ENCODE results near the gene CHMP2B. TPM values are rescaled to one million over a fixed set of nuclear protein-coding genes. Genes with fewer than 3 reads are reported as not detected.

The CHMP2B gene
- total and polyA plus RNA-seq, 2 of the 8 experiments (the other 6 are each of a cell fraction or from before 2014, with no cell fraction given) = 14.0 to 56.5 TPM

DNA sequence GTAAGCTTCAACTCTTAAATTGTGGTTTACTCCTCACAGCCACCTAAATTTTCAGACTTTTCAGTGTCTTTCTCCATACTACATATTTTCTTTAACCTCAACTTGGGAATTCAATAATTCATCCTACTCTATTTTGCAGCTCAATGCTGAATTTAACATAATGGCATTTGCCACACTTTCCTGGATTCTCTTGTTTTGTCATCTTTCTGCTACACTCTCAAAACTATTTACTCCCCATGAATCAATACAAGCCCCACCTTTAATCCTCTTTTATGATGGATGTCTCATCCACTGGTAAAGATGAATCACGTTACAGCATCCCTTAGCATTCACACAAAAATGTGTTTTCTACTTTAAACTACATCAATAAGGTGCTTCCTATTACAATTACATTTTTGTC lies 19.6 kb upstream of the CHMP2B start:
- Histone ChIP-seq H3K27me3 (replicated peaks in 1 of 4; ENCODE audit: control insufficient read depth in 3 of 4, extremely low read depth in 1 of 4, insufficient read depth in 3 of 4, low read length in 3 of 4) (no peaks in the 10 kb centered on the region), H3K18ac (ENCODE audit: extremely low read depth, low read length) (no peak overlapping the region), H3K9me3 (ENCODE audit: insufficient read depth in 2 of 2, low read depth in 1 of 2, low read length in 1 of 2) (no peaks in the 10 kb centered on the region), H4K8ac (ENCODE audit: extremely low read depth, insufficient read depth, low read length) (no peak overlapping the region), H2BK120ac (replicated peaks; ENCODE audit: low read depth, low read length) (no peak overlapping the region), H3K4ac (replicated peaks; ENCODE audit: insufficient read length, low read depth, low read length) (no peak overlapping the region), H3K23me2 (ENCODE audit: low read depth, low read length) (no peaks in the 10 kb centered on the region), H2BK20ac (ENCODE audit: low read length) (no peak overlapping the region), H3K4me3 (ENCODE audit: extremely low read depth in 1 of 4, insufficient read depth in 2 of 4, low read depth in 3 of 4, low read length in 4 of 4) (no peak overlapping the region), H3K36me3 (ENCODE audit: control insufficient read depth in 2 of 4, insufficient read depth in 4 of 4, low read length in 3 of 4) (no peaks in the 10 kb centered on the region), H2BK5ac (ENCODE audit: low read depth, low read length) (no peak overlapping the region), H3K56ac (replicated peaks; ENCODE audit: insufficient read length, low read depth, low read length) (no peak overlapping the region), H3K4me2 (ENCODE audit: insufficient read depth in 1 of 2, low read depth in 2 of 2, low read length in 2 of 2) (no peak overlapping the region), H2AK5ac (ENCODE audit: low read depth, low read length) (no peak overlapping the region), H4K5ac (ENCODE audit: insufficient read length, low read depth, low read length) (no peak overlapping the region), H3K14ac (ENCODE audit: insufficient read length) (no peak overlapping the region), H3K79me1 (ENCODE audit: low read depth, low read length) (no peaks in the 10 kb centered on the region), H2AFZ (ENCODE audit: low read length) (no peak overlapping the region), H3K27ac (ENCODE audit: low read depth, low read length) (no peak overlapping the region), H4K20me1 (replicated peaks in 1 of 2; ENCODE audit: control insufficient read depth in 1 of 2, insufficient read depth in 2 of 2, low read length in 2 of 2) (no peaks in the 10 kb centered on the region), H3K23ac (ENCODE audit: insufficient read length) (no peak overlapping the region), H4K91ac (replicated peaks; ENCODE audit: insufficient read length, low read length) (no peak overlapping the region), H3K4me1 (replicated peaks in 1 of 4; ENCODE audit: control insufficient read depth in 3 of 4, insufficient read depth in 4 of 4, low read length in 3 of 4) (no peaks in the 10 kb centered on the region), H3K79me2 (ENCODE audit: control insufficient read depth in 1 of 2, insufficient read depth in 2 of 2, low read length in 2 of 2) (no peaks in the 10 kb centered on the region), H2BK15ac (ENCODE audit: low read length) (no peak overlapping the region), H2BK12ac (ENCODE audit: low read depth, low read length) (no peak overlapping the region), H3K9ac (replicated peaks in 1 of 4; ENCODE audit: extremely low read depth in 1 of 4, low read depth in 3 of 4, low read length in 3 of 4) (no peak overlapping the region)
- FAIRE-seq (no peak), DNase-seq (ENCODE audit: low read depth in 1 of 2, low spot score in 2 of 2) (no peak)
- WGBS, 2 experiments (ENCODE audit: extremely low coverage in 1 of 2, insufficient coverage in 1 of 2, insufficient read length in 1 of 2, insufficient replicate concordance in 2 of 2, low coverage in 1 of 2, low lambda C conversion rate in 2 of 2, missing lambda C conversion rate in 1 of 2) = 100% methylated on average over 1 of the region's 1 CpG; no CpG with 5 or more reads in 1 of the 2 experiments
- CTCF ChIA-PET (ENCODE audit: partially characterized antibody) = no interaction called here
- POLR2A ChIA-PET (ENCODE audit: partially characterized antibody) = no interaction called here
- no peak for TF ChIP-seq TBP (IDR thresholded peaks at IDR 0.05; ENCODE audit: low read depth, low read length)
- no peak for TF ChIP-seq EZH2 (IDR thresholded peaks at IDR 0.05; ENCODE audit: low read depth, low read length, severe bottlenecking)
- no peak for TF ChIP-seq YY1 (IDR thresholded peaks at IDR 0.05; ENCODE audit: low read depth, low read length)
- TF ChIP-seq SIN3A (conservative IDR thresholded peaks at IDR 0.05 in 1 of 2, IDR thresholded peaks at IDR 0.05 in 1 of 2; ENCODE audit: low read depth in 1 of 2, low read length in 2 of 2) = no peak
- TF ChIP-seq ATF3 (IDR thresholded peaks at IDR 0.05; ENCODE audit: insufficient read depth, low read depth, low read length) = no peak
- no peak for TF ChIP-seq TCF12 (IDR thresholded peaks at IDR 0.05; ENCODE audit: low read depth, low read length)
- no peak for TF ChIP-seq ZNF274 (IDR thresholded peaks at IDR 0.05; ENCODE audit: borderline replicate concordance, extremely low read depth, low read length)
- TF ChIP-seq KDM1A (IDR thresholded peaks at IDR 0.05; ENCODE audit: borderline replicate concordance, low read length) = no peak
- no peak for TF ChIP-seq CREB1 (IDR thresholded peaks at IDR 0.05)
- no peak for TF ChIP-seq KDM5A (IDR thresholded peaks at IDR 0.05; ENCODE audit: low read length)
- TF ChIP-seq, protein P1, sequence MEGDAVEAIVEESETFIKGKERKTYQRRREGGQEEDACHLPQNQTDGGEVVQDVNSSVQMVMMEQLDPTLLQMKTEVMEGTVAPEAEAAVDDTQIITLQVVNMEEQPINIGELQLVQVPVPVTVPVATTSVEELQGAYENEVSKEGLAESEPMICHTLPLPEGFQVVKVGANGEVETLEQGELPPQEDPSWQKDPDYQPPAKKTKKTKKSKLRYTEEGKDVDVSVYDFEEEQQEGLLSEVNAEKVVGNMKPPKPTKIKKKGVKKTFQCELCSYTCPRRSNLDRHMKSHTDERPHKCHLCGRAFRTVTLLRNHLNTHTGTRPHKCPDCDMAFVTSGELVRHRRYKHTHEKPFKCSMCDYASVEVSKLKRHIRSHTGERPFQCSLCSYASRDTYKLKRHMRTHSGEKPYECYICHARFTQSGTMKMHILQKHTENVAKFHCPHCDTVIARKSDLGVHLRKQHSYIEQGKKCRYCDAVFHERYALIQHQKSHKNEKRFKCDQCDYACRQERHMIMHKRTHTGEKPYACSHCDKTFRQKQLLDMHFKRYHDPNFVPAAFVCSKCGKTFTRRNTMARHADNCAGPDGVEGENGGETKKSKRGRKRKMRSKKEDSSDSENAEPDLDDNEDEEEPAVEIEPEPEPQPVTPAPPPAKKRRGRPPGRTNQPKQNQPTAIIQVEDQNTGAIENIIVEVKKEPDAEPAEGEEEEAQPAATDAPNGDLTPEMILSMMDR (IDR thresholded peaks at IDR 0.05; ENCODE audit: control extremely low read depth in 1 of 3, insufficient read depth in 1 of 3, low read depth in 1 of 3, low read length in 3 of 3) = no peak
- TF ChIP-seq CHD1 (IDR thresholded peaks at IDR 0.05; ENCODE audit: low read depth, low read length) = no peak
- no peak for TF ChIP-seq SP1 (IDR thresholded peaks at IDR 0.05; ENCODE audit: low read depth, low read length)

Measured in H1 (cell line).